Liver (tissue), 9 donors: Measurements from ENCODE around the gene CNIH3. TPM values are rescaled to one million over a fixed set of nuclear protein-coding genes. Genes with fewer than 3 reads are reported as not detected.

Experiments
- DNase-seq: peaks from one replicate; pipeline ENCODE4 v3.0.0-alpha.2; 2017; ENCODE audit warnings: low spot score
- H3K27ac ChIP-seq, 2 donors: one replicate each; pipeline ENCODE4 v1.7.0; 2013; ENCODE audit warnings: inconsistent platforms in 2 of 2, low read length in 2 of 2, control low read depth in 1 of 2, low read depth in 1 of 2, mild to moderate bottlenecking in 1 of 2
- H3K27me3 ChIP-seq, 4 donors: one replicate each; pipeline versions ENCODE4 v1.6.1 to v1.7.0; 2013; ENCODE audit warnings: low read length in 3 of 4, inconsistent platforms in 1 of 4, mild to moderate bottlenecking in 1 of 4, moderate library complexity in 1 of 4; ENCODE audit not compliant: control insufficient read depth in 4 of 4, insufficient read depth in 4 of 4
- H3K36me3 ChIP-seq, 4 donors: one replicate each; pipeline versions ENCODE4 v1.6.1 to v1.7.0; 2013; ENCODE audit warnings: low read length in 3 of 4, mild to moderate bottlenecking in 3 of 4, low read depth in 1 of 4, moderate library complexity in 1 of 4; ENCODE audit not compliant: control insufficient read depth in 4 of 4, insufficient read depth in 3 of 4
- H3K4me1 ChIP-seq, 4 donors: one replicate each; pipeline versions ENCODE4 v1.6.1 to v1.7.0; 2013; ENCODE audit warnings: low read length in 3 of 4, mild to moderate bottlenecking in 3 of 4, moderate library complexity in 1 of 4; ENCODE audit not compliant: control insufficient read depth in 4 of 4, insufficient read depth in 4 of 4
- H3K4me3 ChIP-seq, 3 donors: one replicate each; pipeline versions ENCODE4 v1.6.1 to v1.7.0; 2013; ENCODE audit warnings: low read length in 3 of 3, control low read depth in 1 of 3, low read depth in 1 of 3, mild to moderate bottlenecking in 1 of 3
- H3K9ac ChIP-seq, 2 donors: one replicate each; pipeline ENCODE4 v1.7.0; 2013; ENCODE audit warnings: low read length in 2 of 2, mild to moderate bottlenecking in 2 of 2, moderate library complexity in 2 of 2, control low read depth in 1 of 2, low read depth in 1 of 2
- H3K9me3 ChIP-seq, 4 donors: one replicate each; pipeline versions ENCODE4 v1.6.1 to v1.7.0; 2013; ENCODE audit warnings: low read length in 3 of 4; ENCODE audit not compliant: control insufficient read depth in 4 of 4
- EGR1 ChIP-seq, 2 donors: IDR thresholded peaks; 2 replicates each; pipeline ENCODE4 v1.6.1; 2016 to 2018; ENCODE audit warnings: antibody characterized with exemption in 2 of 2, low read depth in 2 of 2
- FOXA1 ChIP-seq: IDR thresholded peaks from 2 replicates; pipeline ENCODE4 v1.6.1; 2016; ENCODE audit warnings: antibody characterized with exemption
- GABPA ChIP-seq, 2 donors: IDR thresholded peaks in 1 of 2; conservative IDR thresholded peaks in 1 of 2; 2 replicates each; pipeline ENCODE4 v1.6.1; 2016; ENCODE audit warnings: antibody characterized with exemption in 2 of 2, mild to moderate bottlenecking in 1 of 2, moderate library complexity in 1 of 2
- HNF4A ChIP-seq, 2 donors: conservative IDR thresholded peaks; 2 replicates each; pipeline ENCODE4 v1.6.1; 2016; ENCODE audit warnings: antibody characterized with exemption in 2 of 2, mild to moderate bottlenecking in 2 of 2
- HNF4G ChIP-seq: IDR thresholded peaks from 2 replicates; pipeline ENCODE4 v1.6.1; 2016; ENCODE audit warnings: antibody characterized with exemption
- NR2F2 ChIP-seq: IDR thresholded peaks from 2 replicates; pipeline ENCODE4 v1.6.1; 2016; ENCODE audit warnings: antibody characterized with exemption
- RAD21 ChIP-seq, 2 donors: IDR thresholded peaks; 2 replicates each; pipeline ENCODE4 v1.6.1; 2016; ENCODE audit warnings: antibody characterized with exemption in 2 of 2, mild to moderate bottlenecking in 2 of 2
- RXRA ChIP-seq, 2 donors: IDR thresholded peaks; 2 replicates each; pipeline ENCODE4 v1.6.1; 2017 to 2018; ENCODE audit warnings: antibody characterized with exemption in 2 of 2, mild to moderate bottlenecking in 1 of 2
- SP1 ChIP-seq: IDR thresholded peaks from 2 replicates; pipeline ENCODE4 v1.6.1; 2018; ENCODE audit warnings: antibody characterized with exemption, mild to moderate bottlenecking
- TAF1 ChIP-seq: conservative IDR thresholded peaks from 2 replicates; pipeline ENCODE4 v1.6.1; 2016; ENCODE audit warnings: antibody characterized with exemption, mild to moderate bottlenecking
- YY1 ChIP-seq: IDR thresholded peaks from 2 replicates; pipeline ENCODE4 v1.6.1; 2016; ENCODE audit warnings: antibody characterized with exemption, mild to moderate bottlenecking
- ZBTB33 ChIP-seq: IDR thresholded peaks from 2 replicates; pipeline ENCODE4 v1.6.1; 2016; ENCODE audit warnings: antibody characterized with exemption
- WGBS: extraction: QIAGEN DNeasy Blood & Tissue Kit; methylation state at CpG from one replicate; pipeline ENCODE4 v1.1.7; 2013; 5-methylcytosine and 5-hydroxymethylcytosine counted together
- polyA plus RNA-seq, 2 donors: library from polyadenylated mRNA; stranded (reverse) in 1 of 2; unstranded in 1 of 2; fragments of 200-250 nt in 1 of 2; fragments of >200 nt in 1 of 2; fragmentation: Nextera tagmentation in 1 of 2; extraction: Ambion mirVana in 1 of 2; gene quantifications; one replicate each; pipeline versions ENCODE4 v1.2.1 to v1.2.3, GENCODE V29; 2013 to 2015
- total RNA-seq, 2 donors: library from RNA; depleted of rRNA; stranded (reverse); fragments of >200 nt; gene quantifications; one replicate each; pipeline ENCODE4 v1.2.3, GENCODE V29; 2014
- TF ChIP-seq, protein P1 (sequence below): IDR thresholded peaks from 2 replicates; pipeline ENCODE4 v1.6.1; 2016; ENCODE audit warnings: antibody characterized with exemption, mild to moderate bottlenecking
- TF ChIP-seq, protein P2 (sequence below): IDR thresholded peaks from 2 replicates; pipeline ENCODE4 v1.6.1; 2016; ENCODE audit warnings: antibody characterized with exemption
- TF ChIP-seq, protein P3 (sequence below): fragments of 150-350 bp; IDR thresholded peaks from 2 replicates; pipeline ENCODE4 v1.5.1; 2017; ENCODE audit warnings: improper control_type of control experiment, low read depth, low read length; ENCODE audit not compliant: missing input control
- TF ChIP-seq, protein P4 (sequence below): IDR thresholded peaks from 2 replicates; pipeline ENCODE4 v1.6.1; 2016; ENCODE audit warnings: antibody characterized with exemption
- donor health status: healthy.
- donor health status: healthy.
- donor health status: healthy.
- donor health status: healthy.
- donor health status: healthy.

The CNIH3 gene
- total and polyA plus RNA-seq, 4 donors, result 0.39 to 1.0 (median 0.93) TPM

DNA sequence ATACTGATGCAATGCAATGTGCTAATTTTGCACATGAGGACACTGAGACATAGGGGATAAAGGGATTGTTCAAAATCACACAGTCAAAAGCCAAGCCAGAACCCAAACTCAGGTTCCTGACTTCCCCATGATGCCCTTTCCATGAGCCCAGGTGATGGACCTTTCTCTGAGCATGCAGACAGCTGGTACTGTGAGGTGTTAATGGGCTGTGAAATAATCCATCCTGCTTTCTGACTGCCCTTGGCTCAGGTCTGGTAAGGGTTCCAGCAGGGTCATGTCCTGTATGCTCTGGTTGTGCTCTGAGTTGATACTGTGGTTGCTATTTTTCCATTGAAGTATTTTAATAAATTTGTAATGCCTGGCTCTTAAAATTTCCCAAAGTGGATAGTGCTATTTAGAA is 50.0 kb downstream of the CNIH3 start (continued):
- TF ChIP-seq, protein P1, sequence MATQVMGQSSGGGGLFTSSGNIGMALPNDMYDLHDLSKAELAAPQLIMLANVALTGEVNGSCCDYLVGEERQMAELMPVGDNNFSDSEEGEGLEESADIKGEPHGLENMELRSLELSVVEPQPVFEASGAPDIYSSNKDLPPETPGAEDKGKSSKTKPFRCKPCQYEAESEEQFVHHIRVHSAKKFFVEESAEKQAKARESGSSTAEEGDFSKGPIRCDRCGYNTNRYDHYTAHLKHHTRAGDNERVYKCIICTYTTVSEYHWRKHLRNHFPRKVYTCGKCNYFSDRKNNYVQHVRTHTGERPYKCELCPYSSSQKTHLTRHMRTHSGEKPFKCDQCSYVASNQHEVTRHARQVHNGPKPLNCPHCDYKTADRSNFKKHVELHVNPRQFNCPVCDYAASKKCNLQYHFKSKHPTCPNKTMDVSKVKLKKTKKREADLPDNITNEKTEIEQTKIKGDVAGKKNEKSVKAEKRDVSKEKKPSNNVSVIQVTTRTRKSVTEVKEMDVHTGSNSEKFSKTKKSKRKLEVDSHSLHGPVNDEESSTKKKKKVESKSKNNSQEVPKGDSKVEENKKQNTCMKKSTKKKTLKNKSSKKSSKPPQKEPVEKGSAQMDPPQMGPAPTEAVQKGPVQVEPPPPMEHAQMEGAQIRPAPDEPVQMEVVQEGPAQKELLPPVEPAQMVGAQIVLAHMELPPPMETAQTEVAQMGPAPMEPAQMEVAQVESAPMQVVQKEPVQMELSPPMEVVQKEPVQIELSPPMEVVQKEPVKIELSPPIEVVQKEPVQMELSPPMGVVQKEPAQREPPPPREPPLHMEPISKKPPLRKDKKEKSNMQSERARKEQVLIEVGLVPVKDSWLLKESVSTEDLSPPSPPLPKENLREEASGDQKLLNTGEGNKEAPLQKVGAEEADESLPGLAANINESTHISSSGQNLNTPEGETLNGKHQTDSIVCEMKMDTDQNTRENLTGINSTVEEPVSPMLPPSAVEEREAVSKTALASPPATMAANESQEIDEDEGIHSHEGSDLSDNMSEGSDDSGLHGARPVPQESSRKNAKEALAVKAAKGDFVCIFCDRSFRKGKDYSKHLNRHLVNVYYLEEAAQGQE, result no peak
- TF ChIP-seq HNF4A (conservative IDR thresholded peaks at IDR 0.05) (no peak), SP1 (no peak), HNF4G (no peak), GABPA (IDR thresholded peaks at IDR 0.05 in 1 of 2, conservative IDR thresholded peaks at IDR 0.05 in 1 of 2) (no peak), YY1 (no peak)
- TF ChIP-seq, protein P2, sequence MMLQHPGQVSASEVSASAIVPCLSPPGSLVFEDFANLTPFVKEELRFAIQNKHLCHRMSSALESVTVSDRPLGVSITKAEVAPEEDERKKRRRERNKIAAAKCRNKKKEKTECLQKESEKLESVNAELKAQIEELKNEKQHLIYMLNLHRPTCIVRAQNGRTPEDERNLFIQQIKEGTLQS, result no peak

GRCh38 chr1:224666913-224667312 is 50.8 kb downstream of the CNIH3 start:
- Histone ChIP-seq H3K36me3 (no peaks in the 10 kb centered on the region), H3K27ac (no peak overlapping the region), H3K4me1 (no peaks in the 10 kb centered on the region), H3K9ac (no peak overlapping the region), H3K9me3 (no peaks in the 10 kb centered on the region), H3K27me3 (no peaks in the 10 kb centered on the region), H3K4me3 (no peak overlapping the region)
- no peak for TF ChIP-seq FOXA1
- TF ChIP-seq RXRA (IDR thresholded peaks at IDR 0.05), result no peak
- TF ChIP-seq RAD21 (IDR thresholded peaks at IDR 0.05), result no peak
- TF ChIP-seq, protein P3, sequence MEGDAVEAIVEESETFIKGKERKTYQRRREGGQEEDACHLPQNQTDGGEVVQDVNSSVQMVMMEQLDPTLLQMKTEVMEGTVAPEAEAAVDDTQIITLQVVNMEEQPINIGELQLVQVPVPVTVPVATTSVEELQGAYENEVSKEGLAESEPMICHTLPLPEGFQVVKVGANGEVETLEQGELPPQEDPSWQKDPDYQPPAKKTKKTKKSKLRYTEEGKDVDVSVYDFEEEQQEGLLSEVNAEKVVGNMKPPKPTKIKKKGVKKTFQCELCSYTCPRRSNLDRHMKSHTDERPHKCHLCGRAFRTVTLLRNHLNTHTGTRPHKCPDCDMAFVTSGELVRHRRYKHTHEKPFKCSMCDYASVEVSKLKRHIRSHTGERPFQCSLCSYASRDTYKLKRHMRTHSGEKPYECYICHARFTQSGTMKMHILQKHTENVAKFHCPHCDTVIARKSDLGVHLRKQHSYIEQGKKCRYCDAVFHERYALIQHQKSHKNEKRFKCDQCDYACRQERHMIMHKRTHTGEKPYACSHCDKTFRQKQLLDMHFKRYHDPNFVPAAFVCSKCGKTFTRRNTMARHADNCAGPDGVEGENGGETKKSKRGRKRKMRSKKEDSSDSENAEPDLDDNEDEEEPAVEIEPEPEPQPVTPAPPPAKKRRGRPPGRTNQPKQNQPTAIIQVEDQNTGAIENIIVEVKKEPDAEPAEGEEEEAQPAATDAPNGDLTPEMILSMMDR, result no peak
- no peak for TF ChIP-seq HNF4A (conservative IDR thresholded peaks at IDR 0.05)
- TF ChIP-seq TAF1, result no peak
- TF ChIP-seq NR2F2, result no peak
- TF ChIP-seq, protein P4, sequence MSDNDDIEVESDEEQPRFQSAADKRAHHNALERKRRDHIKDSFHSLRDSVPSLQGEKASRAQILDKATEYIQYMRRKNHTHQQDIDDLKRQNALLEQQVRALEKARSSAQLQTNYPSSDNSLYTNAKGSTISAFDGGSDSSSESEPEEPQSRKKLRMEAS, result no peak
- TF ChIP-seq YY1, result no peak
- DNase-seq, result no peak
- 76% methylated on average over 2 of the region's 2 CpGs for WGBS

- no peaks in the 10 kb centered on the region for H3K4me1 ChIP-seq
- H3K27me3 ChIP-seq, result no peaks in the 10 kb centered on the region
- WGBS, result 67% methylated on average over 3 of the region's 3 CpGs
- H3K9me3 ChIP-seq, result no peaks in the 10 kb centered on the region
- no peak overlapping the region for H3K9ac ChIP-seq
- H3K27ac ChIP-seq, result no peak overlapping the region
- TF ChIP-seq, protein P1, result no peak
- no peak for TF ChIP-seq EGR1 (IDR thresholded peaks at IDR 0.05; ENCODE audit: low read depth in 2 of 2)
- TF ChIP-seq, protein P4, result no peak
- TF ChIP-seq ZBTB33, result no peak
- no peak for TF ChIP-seq SP1
- TF ChIP-seq RXRA (IDR thresholded peaks at IDR 0.05), result no peak
- TF ChIP-seq, protein P3, result no peak
- no peaks in the 10 kb centered on the region for H3K36me3 ChIP-seq
- H3K4me3 ChIP-seq, result no peak overlapping the region
- no peak for DNase-seq
Measured at GRCh38 chr1:224668984-224669383, 52.9 kb downstream of the CNIH3 start.
